ENCODE measurements around the gene ANKEF1. TPM values are rescaled to one million over a fixed set of nuclear protein-coding genes. Genes with fewer than 3 reads are reported as not detected.

ANKEF1 gene
- total RNA-seq, 2 experiments from 2014 or later = 1.3 TPM

- intact Hi-C loops (cut with DNase I, micrococcal nuclease) = no loop called here
These were observed 7.3 kb downstream of the ANKEF1 start for GRCh38 chr20:10042086-10042485.

GRCh38 chr20:10047427-10047826 is 12.6 kb downstream of the ANKEF1 start:
- no peaks in the 10 kb centered on the region for H3K9me3 ChIP-seq (ENCODE audit: control insufficient read depth in 1 of 2, insufficient read depth in 1 of 2, low read length in 2 of 2)
- intact Hi-C loops (cut with DNase I, micrococcal nuclease) = no loop called here
- Mint-ChIP-seq H3K4me3 (no peak overlapping the region), H3K27ac (no peak overlapping the region), H3K27me3 (no peaks in the 10 kb centered on the region), H3K9me3 (no peaks in the 10 kb centered on the region), H3K36me3 (ENCODE audit: low read depth) (peaks cover 60% of the 10 kb centered on the region), H3K4me1 (ENCODE audit: low read depth) (no peaks in the 10 kb centered on the region)
- H3K27me3 ChIP-seq (ENCODE audit: control insufficient read depth in 1 of 2, insufficient read depth in 2 of 2, low read length in 2 of 2) = no peaks in the 10 kb centered on the region
- H3K36me3 ChIP-seq (ENCODE audit: insufficient read depth, low read length) = peaks cover 16% of the 10 kb centered on the region
- CTCF ChIA-PET = no interaction called here
- POLR2A ChIA-PET = no interaction called here
- no peaks in the 10 kb centered on the region for H3K4me1 ChIP-seq (ENCODE audit: insufficient read depth, low read length)
- H3K4me3 ChIP-seq (ENCODE audit: low read length) = no peak overlapping the region
- H3K27ac ChIP-seq (ENCODE audit: low read depth in 1 of 2, low read length in 2 of 2) = no peak overlapping the region
- TF ChIP-seq CTCF (IDR thresholded peaks at IDR 0.05) = no peak
- ATAC-seq (ENCODE audit: poor library complexity) (no peak), DNase-seq (no peak)

More at GRCh38 chr20:10042086-10042485, 7.3 kb downstream of the ANKEF1 start:
- no peak for ATAC-seq (ENCODE audit: poor library complexity)
- H3K4me3 Mint-ChIP-seq = no peak overlapping the region
- no peaks in the 10 kb centered on the region for H3K9me3 ChIP-seq (ENCODE audit: control insufficient read depth in 1 of 2, insufficient read depth in 1 of 2, low read length in 2 of 2)
- no peaks in the 10 kb centered on the region for H3K27me3 Mint-ChIP-seq
- no peak overlapping the region for H3K27ac ChIP-seq (ENCODE audit: low read depth in 1 of 2, low read length in 2 of 2)
- peaks cover 7% of the 10 kb centered on the region for H3K4me1 Mint-ChIP-seq (ENCODE audit: low read depth)
- ChIA-PET CTCF (no interaction called here), POLR2A (no interaction called here)
- no peak overlapping the region for H3K4me3 ChIP-seq (ENCODE audit: low read length)
- H3K36me3 Mint-ChIP-seq (ENCODE audit: low read depth) = peaks cover 64% of the 10 kb centered on the region
- no peak for TF ChIP-seq CTCF (IDR thresholded peaks at IDR 0.05)
- H3K4me1 ChIP-seq (ENCODE audit: insufficient read depth, low read length) = no peaks in the 10 kb centered on the region
- H3K9me3 Mint-ChIP-seq = no peaks in the 10 kb centered on the region
- no peaks in the 10 kb centered on the region for H3K27me3 ChIP-seq (ENCODE audit: control insufficient read depth in 1 of 2, insufficient read depth in 2 of 2, low read length in 2 of 2)
- no peak for DNase-seq
- H3K27ac Mint-ChIP-seq = no peak overlapping the region
- H3K36me3 ChIP-seq (ENCODE audit: insufficient read depth, low read length) = peaks cover 13% of the 10 kb centered on the region

GRCh38 chr20:10051185-10051584 is 16.4 kb downstream of the ANKEF1 start:
- Histone ChIP-seq H3K4me3 (ENCODE audit: low read length) (no peak overlapping the region), H3K36me3 (ENCODE audit: insufficient read depth, low read length) (peaks cover 21% of the 10 kb centered on the region), H3K27me3 (ENCODE audit: control insufficient read depth in 1 of 2, insufficient read depth in 2 of 2, low read length in 2 of 2) (no peaks in the 10 kb centered on the region), H3K9me3 (ENCODE audit: control insufficient read depth in 1 of 2, insufficient read depth in 1 of 2, low read length in 2 of 2) (no peaks in the 10 kb centered on the region), H3K27ac (ENCODE audit: low read depth in 1 of 2, low read length in 2 of 2) (no peak overlapping the region), H3K4me1 (ENCODE audit: insufficient read depth, low read length) (no peaks in the 10 kb centered on the region)
- no peak for TF ChIP-seq CTCF (IDR thresholded peaks at IDR 0.05)
- intact Hi-C loops (cut with DNase I, micrococcal nuclease) = no loop called here
- no peaks in the 10 kb centered on the region for H3K4me1 Mint-ChIP-seq (ENCODE audit: low read depth)
- peaks cover 67% of the 10 kb centered on the region for H3K36me3 Mint-ChIP-seq (ENCODE audit: low read depth)
- POLR2A ChIA-PET = no interaction called here
- no peak for DNase-seq
- no peak for ATAC-seq (ENCODE audit: poor library complexity)
- H3K4me3 Mint-ChIP-seq = no peak overlapping the region
- no peaks in the 10 kb centered on the region for H3K9me3 Mint-ChIP-seq
- no peaks in the 10 kb centered on the region for H3K27me3 Mint-ChIP-seq
- CTCF ChIA-PET = no interaction called here
- H3K27ac Mint-ChIP-seq = no peak overlapping the region
